GM18499 (cell line): Measurements from ENCODE around the gene GATAD2A.
"Not testable (repeated sequence)": the region's sequence is repeated elsewhere in the genome, so short reads cannot be mapped to it uniquely, and the experiment has no call there.

Experiments
- ATAC-seq: cut with Tn5 transposase; IDR thresholded peaks from one replicate; pipeline ENCODE4 v1.9.1; 2021; ENCODE audit warnings: moderate number of reproducible peaks; ENCODE audit not compliant: insufficient read depth, unreplicated experiment

Gene GATAD2A

GRCh38 chr19:19404879-19405860 lies at the start of gene GATAD2A:
Gene GATAD2A (plus strand): TSS chr19:19405675. CDS start chr19:19465346, 59,671 bp downstream.
- ATAC-seq = peak; percentile 49

DNA sequence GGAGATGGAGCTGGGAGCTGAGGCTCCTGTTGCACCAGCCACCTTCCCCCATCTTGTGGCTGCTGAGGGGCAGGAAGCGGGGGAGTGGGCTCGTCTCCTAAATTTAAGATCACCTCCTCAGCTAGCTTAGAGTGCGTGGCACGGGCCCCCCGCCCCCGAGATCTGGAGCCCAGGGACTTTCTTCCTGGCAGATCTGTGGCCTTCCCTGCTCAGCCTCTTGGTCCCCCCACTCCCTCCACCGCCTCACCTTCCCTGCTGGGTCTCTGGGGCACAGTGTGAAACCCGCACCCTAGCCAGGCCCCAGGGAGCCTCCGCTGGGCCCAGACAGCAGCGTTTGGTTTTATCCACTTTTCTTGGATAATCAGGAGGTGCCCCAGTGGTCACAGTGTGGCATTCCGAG lies 49.0 kb upstream of the GATAD2A start:
- no peak for ATAC-seq

- no peak for ATAC-seq
Observed at GRCh38 chr19:19356901-19357566, 48.4 kb upstream of the GATAD2A start.

GRCh38 chr19:19361075-19361594 lies 44.3 kb upstream of the GATAD2A start:
- ATAC-seq = no peak

GRCh38 chr19:19362075-19362474 lies 43.4 kb upstream of the GATAD2A start:
- no peak for ATAC-seq

DNA sequence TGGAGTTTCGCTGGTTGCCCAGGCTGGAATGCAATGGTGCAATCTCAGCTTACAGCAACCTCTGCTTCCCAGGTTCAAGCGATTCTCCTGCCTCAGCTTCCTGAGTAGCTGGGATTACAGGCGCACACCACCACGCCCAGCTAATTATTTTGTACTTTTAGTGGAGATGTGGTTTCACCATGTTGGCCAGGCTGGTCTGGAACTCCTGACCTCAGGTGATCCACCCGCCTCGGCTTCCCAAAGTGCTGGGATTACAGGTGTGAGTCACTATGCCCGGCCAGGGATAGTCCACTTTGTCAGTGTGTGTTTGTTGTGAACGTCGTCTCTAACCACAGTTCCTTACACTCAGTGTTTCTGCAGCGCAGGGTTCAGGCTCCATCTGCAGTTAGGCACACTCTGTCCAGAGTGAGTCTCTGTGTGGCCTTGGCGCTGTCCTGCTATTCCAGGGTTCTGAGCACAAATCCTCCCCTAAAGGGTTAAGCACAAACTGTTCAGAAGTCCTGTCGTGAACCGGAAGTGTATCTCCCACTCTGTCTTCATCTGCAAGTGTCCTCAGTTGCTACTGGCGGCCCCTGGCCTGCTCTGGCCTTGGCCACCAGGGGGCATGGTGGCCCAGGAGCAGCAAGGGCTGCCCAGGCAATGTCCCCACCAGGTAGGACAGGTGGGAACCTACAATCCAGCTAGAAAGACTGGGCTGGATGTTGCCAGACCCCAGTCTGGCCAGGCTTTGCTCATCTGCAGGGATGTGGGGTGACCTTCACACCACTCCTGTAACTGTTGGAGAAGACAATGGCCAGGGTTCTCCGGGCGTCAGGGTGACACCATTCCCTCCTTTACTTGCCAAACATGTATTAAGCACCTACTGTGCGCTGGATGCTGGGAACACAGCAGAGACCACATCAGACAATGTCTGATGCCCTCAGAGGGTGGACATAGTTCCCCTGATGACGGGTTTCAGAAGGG lies 38.8 kb upstream of the GATAD2A start:
- no peak for ATAC-seq

DNA sequence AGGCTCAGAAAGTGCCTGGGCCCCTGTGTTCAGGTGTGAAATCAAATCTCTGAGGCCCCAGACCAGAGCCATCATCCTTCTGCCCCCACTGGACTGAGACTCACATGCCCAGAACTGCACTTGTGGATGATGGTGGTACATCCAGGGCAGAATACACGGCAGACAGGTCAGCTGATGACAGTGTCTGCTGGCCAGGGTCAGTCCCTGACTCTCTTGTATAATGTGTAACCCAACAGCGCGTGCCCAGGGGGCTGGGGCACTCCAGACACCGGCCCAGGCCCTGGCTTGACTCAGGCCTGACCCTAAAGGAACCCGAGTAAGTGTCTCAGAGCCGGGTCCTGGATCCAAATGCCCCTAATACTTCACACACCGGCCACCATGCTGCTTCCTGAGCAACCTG lies 37.4 kb upstream of the GATAD2A start:
- ATAC-seq = no peak

GRCh38 chr19:19371059-19371458 lies 34.4 kb upstream of the GATAD2A start:
- no peak for ATAC-seq

- no peak for ATAC-seq
Observed at GRCh38 chr19:19372656-19373416, 32.6 kb upstream of the GATAD2A start.

GRCh38 chr19:19379527-19379926 lies 25.9 kb upstream of the GATAD2A start:
- ATAC-seq = no peak

DNA sequence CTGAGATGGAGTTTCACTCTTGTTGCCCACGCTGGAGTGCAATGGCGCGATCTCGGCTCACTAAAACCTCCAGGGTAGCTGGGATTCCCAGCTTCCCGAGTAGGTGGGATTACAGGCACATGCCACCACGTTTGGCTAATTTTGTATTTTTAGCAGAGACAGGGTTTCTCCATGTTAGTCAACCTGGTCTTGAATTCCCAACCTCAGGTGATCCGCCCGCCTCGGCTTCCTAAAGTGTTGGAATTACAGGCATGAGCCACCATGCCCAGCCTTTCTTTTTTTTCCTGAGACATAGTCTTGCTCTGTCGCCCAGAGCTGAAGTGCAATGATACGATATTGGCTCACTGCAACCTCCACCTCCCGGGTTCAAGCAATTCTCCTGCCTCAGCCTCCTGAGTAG lies 25.2 kb upstream of the GATAD2A start:
- not testable (repeated sequence) for ATAC-seq

- no peak for ATAC-seq
Observed at GRCh38 chr19:19381007-19381926, 24.2 kb upstream of the GATAD2A start.

- no peak for ATAC-seq
Observed at GRCh38 chr19:19382118-19382517, 23.4 kb upstream of the GATAD2A start.

DNA sequence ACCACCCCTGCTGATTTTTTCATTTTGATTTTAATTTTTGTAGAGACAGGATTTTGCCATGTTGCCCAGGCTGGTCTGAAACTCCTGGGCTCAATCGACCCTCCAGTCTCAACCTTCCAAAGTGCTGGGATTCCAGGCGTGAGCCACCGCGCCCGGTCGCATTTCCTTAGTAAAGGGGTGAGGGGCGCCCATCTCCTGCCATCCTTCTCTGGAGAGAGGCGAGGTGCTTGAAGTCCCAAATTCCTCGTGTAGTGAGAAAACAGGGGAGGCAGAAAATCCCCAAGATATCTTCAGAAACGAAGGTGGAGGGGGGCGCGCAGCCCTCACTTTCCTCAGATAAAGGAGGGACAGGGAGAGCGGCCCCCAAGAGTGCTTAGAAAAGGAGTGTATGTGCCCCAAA lies 21.0 kb upstream of the GATAD2A start:
- no peak for ATAC-seq

DNA sequence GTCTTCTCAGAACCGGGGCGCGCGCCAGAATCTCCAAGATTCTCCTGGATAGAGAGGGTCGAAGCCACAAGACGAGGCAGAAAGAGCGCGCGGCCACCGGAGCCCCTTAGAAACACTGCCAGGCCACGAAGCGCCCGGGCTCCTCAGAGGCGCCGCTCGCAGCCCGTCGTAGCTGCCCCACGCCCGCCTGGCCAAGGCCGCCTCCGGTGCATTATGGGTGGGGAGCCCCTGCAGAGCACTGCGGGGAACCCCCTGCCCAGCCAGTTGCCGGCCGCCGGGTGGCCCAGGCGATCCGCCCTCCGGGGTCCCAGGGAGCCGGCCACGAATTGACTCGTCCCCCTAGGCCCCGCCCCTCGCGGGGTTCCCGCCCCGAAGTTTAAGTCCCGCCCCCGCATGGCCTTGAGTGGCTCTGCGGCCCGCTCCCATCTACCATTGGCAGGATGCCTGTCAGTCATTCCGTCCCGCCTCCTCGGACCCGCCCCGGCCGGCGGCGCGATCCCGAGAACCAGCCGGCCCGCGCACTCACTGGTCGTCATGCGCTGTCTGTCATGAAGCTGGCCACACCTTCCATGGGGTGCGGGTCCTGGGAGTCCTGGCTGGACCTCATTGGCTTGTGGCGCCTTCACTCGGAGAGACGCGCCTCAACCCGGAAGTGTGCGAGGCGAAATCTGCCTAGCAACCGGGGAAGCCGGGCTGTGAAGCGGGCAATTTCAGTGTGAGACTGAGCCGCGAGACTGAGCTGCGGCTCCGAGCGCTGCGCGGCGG lies 20.2 kb upstream of the GATAD2A start:
- peak; percentile 91 for ATAC-seq

GRCh38 chr19:19385896-19386869 lies 19.3 kb upstream of the GATAD2A start:
- peak; percentile 11 for ATAC-seq
